CD4-positive, alpha-beta T cell (primary cell): ENCODE data around the gene ALPG. TPM values are rescaled to one million over a fixed set of nuclear protein-coding genes. Genes with fewer than 3 reads are reported as not detected.

Source experiments
- ATAC-seq: fragments of 200-7000 bp; cut with Tn5 transposase; one replicate; pipeline ENCODE4 v1.10.0; 2022; ENCODE audit warnings: mild to moderate bottlenecking; ENCODE audit not compliant: poor library complexity
- CTCF ChIA-PET: fragments of 350-600 bp; sonication (Branson Sonifier 250); formaldehyde crosslinking; loops from one replicate; lab custom pipeline; 2021; ENCODE audit warnings: antibody characterized with exemption, inconsistent platforms; lab: Charles Lee
- POLR2A ChIA-PET: fragments of 350-600 bp; sonication (Branson Sonifier 250); formaldehyde crosslinking; loops from one replicate; lab custom pipeline; 2021; ENCODE audit warnings: antibody characterized with exemption, inconsistent platforms; lab: Charles Lee
- DNase-seq, 14 experiments: peaks; one replicate each; pipeline ENCODE4 v3.0.0-alpha.2; 2013 to 2020; ENCODE audit warnings: mixed read lengths in 2 of 14
- H3K27ac ChIP-seq, 2 donors: one replicate each; pipeline versions ENCODE4 v1.5.1 to v1.7.0; 2013; ENCODE audit warnings: low read length in 2 of 2, low read depth in 1 of 2, mild to moderate bottlenecking in 1 of 2
- H3K27me3 ChIP-seq, 2 experiments: 1 replicate in 1 of 2; 2 replicates in 1 of 2; pipeline versions ENCODE4 v1.6.1 to v1.7.0; 2013; ENCODE audit warnings: low read length in 2 of 2, control low read depth in 1 of 2, mild to moderate bottlenecking in 1 of 2, moderate library complexity in 1 of 2; ENCODE audit not compliant: insufficient read depth in 2 of 2, control insufficient read depth in 1 of 2
- H3K36me3 ChIP-seq: one replicate; pipeline ENCODE4 v1.6.1; 2013; ENCODE audit warnings: low read length, control low read depth; ENCODE audit not compliant: insufficient read depth
- H3K4me1 ChIP-seq: one replicate; pipeline ENCODE4 v1.6.1; 2013; ENCODE audit warnings: low read length, control low read depth; ENCODE audit not compliant: insufficient read depth
- H3K4me3 ChIP-seq: one replicate; pipeline ENCODE4 v1.5.1; 2013; ENCODE audit warnings: mild to moderate bottlenecking, low read length, moderate library complexity
- H3K9me3 ChIP-seq, 2 experiments: 1 replicate in 1 of 2; 2 replicates in 1 of 2; pipeline versions ENCODE4 v1.6.1 to v1.7.0; 2013; ENCODE audit warnings: low read length in 2 of 2, mild to moderate bottlenecking in 2 of 2, control low read depth in 1 of 2, moderate library complexity in 1 of 2; ENCODE audit not compliant: control insufficient read depth in 1 of 2, insufficient read depth in 1 of 2
- H3K27ac Mint-ChIP-seq: one replicate; pipeline ENCODE4 v1.8.0; 2020; ENCODE audit warnings: mixed read lengths
- H3K27me3 Mint-ChIP-seq: one replicate; pipeline ENCODE4 v1.8.0; 2021; ENCODE audit warnings: mixed read lengths
- H3K36me3 Mint-ChIP-seq: one replicate; pipeline ENCODE4 v1.8.0; 2021; ENCODE audit warnings: low read depth, mixed read lengths
- H3K4me1 Mint-ChIP-seq: one replicate; pipeline ENCODE4 v1.8.0; 2021; ENCODE audit warnings: low read depth, mixed read lengths
- H3K4me3 Mint-ChIP-seq: one replicate; pipeline ENCODE4 v1.8.0; 2020; ENCODE audit warnings: mild to moderate bottlenecking, mixed read lengths
- H3K9me3 Mint-ChIP-seq: one replicate; pipeline ENCODE4 v1.8.0; 2020; ENCODE audit warnings: mixed read lengths
- intact Hi-C, 2 experiments: fragments of 100-400 bp; cut with DNase I in 1 of 2; cut with micrococcal nuclease in 1 of 2; formaldehyde crosslinking; loops; one replicate each; pipeline versions ENCODE4 v1.15.1 to v1.9.0; 2023 to 2025; cut with DNase I, micrococcal nuclease
- total RNA-seq, 174 experiments: library from RNA in 2 of 174; stranded (reverse) in 2 of 174; gene quantifications; one replicate each; pipeline ENCODE4 v1.2.3 and lab custom pipeline; 2021 to 2026
- TF ChIP-seq, protein P1 (sequence below): fragments of 200-600 bp; IDR thresholded peaks from one replicate; pipeline ENCODE4 v1.8.0; 2022; ENCODE audit warnings: antibody characterized with exemption, mild to moderate bottlenecking

ALPG gene
- total RNA-seq, 2 experiments from 2014 or later, result not detected

- no peak for DNase-seq
- H3K4me3 Mint-ChIP-seq, result no peak within 1 kb of the TSS
- CTCF ChIA-PET, result no interaction called here
- peaks cover 17% of the 10 kb centered on the region for H3K27me3 Mint-ChIP-seq
- no peaks in the 10 kb centered on the region for H3K9me3 Mint-ChIP-seq
- intact Hi-C loops, result no loop called here
- Histone ChIP-seq H3K9me3 (no peaks in the 10 kb centered on the region), H3K27me3 (peaks cover 0 to 4% of the 10 kb centered on the region in 2 experiments), H3K27ac (no peak within 1 kb of the TSS), H3K4me3 (no peak within 1 kb of the TSS), H3K36me3 (no peaks in the 10 kb centered on the region), H3K4me1 (no peaks in the 10 kb centered on the region)
- no peak for ATAC-seq
- H3K27ac Mint-ChIP-seq, result no peak within 1 kb of the TSS
- H3K4me1 Mint-ChIP-seq, result no peaks in the 10 kb centered on the region
- H3K36me3 Mint-ChIP-seq, result no peaks in the 10 kb centered on the region
- TF ChIP-seq, protein P1, sequence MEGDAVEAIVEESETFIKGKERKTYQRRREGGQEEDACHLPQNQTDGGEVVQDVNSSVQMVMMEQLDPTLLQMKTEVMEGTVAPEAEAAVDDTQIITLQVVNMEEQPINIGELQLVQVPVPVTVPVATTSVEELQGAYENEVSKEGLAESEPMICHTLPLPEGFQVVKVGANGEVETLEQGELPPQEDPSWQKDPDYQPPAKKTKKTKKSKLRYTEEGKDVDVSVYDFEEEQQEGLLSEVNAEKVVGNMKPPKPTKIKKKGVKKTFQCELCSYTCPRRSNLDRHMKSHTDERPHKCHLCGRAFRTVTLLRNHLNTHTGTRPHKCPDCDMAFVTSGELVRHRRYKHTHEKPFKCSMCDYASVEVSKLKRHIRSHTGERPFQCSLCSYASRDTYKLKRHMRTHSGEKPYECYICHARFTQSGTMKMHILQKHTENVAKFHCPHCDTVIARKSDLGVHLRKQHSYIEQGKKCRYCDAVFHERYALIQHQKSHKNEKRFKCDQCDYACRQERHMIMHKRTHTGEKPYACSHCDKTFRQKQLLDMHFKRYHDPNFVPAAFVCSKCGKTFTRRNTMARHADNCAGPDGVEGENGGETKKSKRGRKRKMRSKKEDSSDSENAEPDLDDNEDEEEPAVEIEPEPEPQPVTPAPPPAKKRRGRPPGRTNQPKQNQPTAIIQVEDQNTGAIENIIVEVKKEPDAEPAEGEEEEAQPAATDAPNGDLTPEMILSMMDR, result no peak
- POLR2A ChIA-PET, result no interaction called here
Observed at GRCh38 chr2:232455426-232456255, 49.0 kb downstream of the ALPG start, which contains the start of gene ALPI. Gene ALPI, plus strand, starts transcription at chr2:232456153. Its CDS starts 47 bp downstream, at chr2:232456200.

GRCh38 chr2:232456296-232457120 is 49.9 kb downstream of the ALPG start:
- Mint-ChIP-seq H3K27me3 (peaks cover 20% of the 10 kb centered on the region), H3K36me3 (no peaks in the 10 kb centered on the region), H3K4me3 (no peak overlapping the region), H3K27ac (no peak overlapping the region), H3K4me1 (no peaks in the 10 kb centered on the region), H3K9me3 (no peaks in the 10 kb centered on the region)
- no peaks in the 10 kb centered on the region for H3K4me1 ChIP-seq
- ATAC-seq (no peak), DNase-seq (no peak)
- H3K36me3 ChIP-seq, result no peaks in the 10 kb centered on the region
- CTCF ChIA-PET, result no interaction called here
- intact Hi-C loops, result no loop called here
- H3K9me3 ChIP-seq, result no peaks in the 10 kb centered on the region
- H3K27me3 ChIP-seq, result peaks cover 0 to 4% of the 10 kb centered on the region in 2 experiments
- no peak overlapping the region for H3K27ac ChIP-seq
- no peak overlapping the region for H3K4me3 ChIP-seq
- POLR2A ChIA-PET, result no interaction called here
- TF ChIP-seq, protein P1, result no peak

DNA sequence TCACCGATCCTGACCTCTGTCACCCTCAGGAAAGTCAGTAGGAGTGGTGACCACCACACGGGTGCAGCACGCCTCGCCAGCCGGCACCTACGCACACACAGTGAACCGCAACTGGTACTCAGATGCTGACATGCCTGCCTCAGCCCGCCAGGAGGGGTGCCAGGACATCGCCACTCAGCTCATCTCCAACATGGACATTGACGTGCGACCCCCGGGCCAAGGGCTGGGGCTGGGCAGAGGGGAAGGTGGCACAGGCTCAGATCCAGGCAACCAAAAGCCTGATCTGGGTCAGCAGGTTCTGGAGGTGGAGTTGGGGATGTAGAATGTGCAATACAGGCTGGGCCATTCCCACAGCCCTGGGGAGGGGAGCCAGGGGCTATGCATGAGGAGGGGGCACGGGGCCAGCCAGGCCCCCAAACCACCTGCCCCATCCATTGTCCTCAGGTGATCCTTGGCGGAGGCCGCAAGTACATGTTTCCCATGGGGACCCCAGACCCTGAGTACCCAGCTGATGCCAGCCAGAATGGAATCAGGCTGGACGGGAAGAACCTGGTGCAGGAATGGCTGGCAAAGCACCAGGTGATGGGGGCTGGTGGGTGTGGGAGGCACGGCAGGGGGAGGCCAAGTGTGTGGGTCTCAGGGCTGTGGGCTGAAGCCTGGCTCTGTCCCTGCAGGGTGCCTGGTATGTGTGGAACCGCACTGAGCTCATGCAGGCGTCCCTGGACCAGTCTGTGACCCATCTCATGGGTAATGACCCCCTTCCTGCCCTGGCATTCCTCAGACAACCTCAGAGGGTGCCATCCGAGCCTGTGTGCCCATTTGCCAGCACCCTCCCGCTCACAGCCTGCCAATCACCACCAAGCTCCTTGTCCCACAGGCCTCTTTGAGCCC is 50.7 kb downstream of the ALPG start:
- ChIA-PET POLR2A (no interaction called here), CTCF (no interaction called here)
- H3K4me1 Mint-ChIP-seq, result no peaks in the 10 kb centered on the region
- Histone ChIP-seq H3K27me3 (peaks cover 0 to 4% of the 10 kb centered on the region in 2 experiments), H3K36me3 (no peaks in the 10 kb centered on the region), H3K27ac (no peak overlapping the region), H3K4me1 (no peaks in the 10 kb centered on the region), H3K9me3 (no peaks in the 10 kb centered on the region), H3K4me3 (no peak overlapping the region)
- no peak for ATAC-seq
- H3K27me3 Mint-ChIP-seq, result peaks cover 21% of the 10 kb centered on the region
- H3K4me3 Mint-ChIP-seq, result no peak overlapping the region
- H3K36me3 Mint-ChIP-seq, result no peaks in the 10 kb centered on the region
- no peaks in the 10 kb centered on the region for H3K9me3 Mint-ChIP-seq
- DNase-seq, result no peak
- TF ChIP-seq, protein P1, result no peak
- no peak overlapping the region for H3K27ac Mint-ChIP-seq
- intact Hi-C loops, result no loop called here
